WTC11 (cell line): ENCODE measurements around the gene SSR1. TPM values are rescaled to one million over a fixed set of nuclear protein-coding genes. Genes with fewer than 3 reads are reported as not detected.

Experiments
- ATAC-seq: fragments of 200-7000 bp; cut with Tn5 transposase; 2 replicates; pipeline ENCODE4 v1.10.0; 2021; ENCODE audit warnings: mild to moderate bottlenecking, moderate library complexity
- CTCF ChIA-PET: fragments of 300-600 bp; sonication (Branson Sonifier 250); formaldehyde crosslinking; loops from one replicate; lab custom pipeline; 2021; ENCODE audit warnings: antibody characterized with exemption; lab: Charles Lee
- POLR2A ChIA-PET: fragments of 350-600 bp; sonication (Branson Sonifier 250); formaldehyde crosslinking; loops from one replicate; lab custom pipeline; 2021; ENCODE audit warnings: antibody characterized with exemption; lab: Charles Lee
- DNase-seq: peaks from one replicate; pipeline ENCODE4 v3.0.0; 2021; ENCODE audit warnings: low spot score
- H3K27ac Mint-ChIP-seq: 2 replicates; pipeline ENCODE4 v1.8.0; 2021; ENCODE audit warnings: mixed read lengths
- H3K27me3 Mint-ChIP-seq: 2 replicates; pipeline ENCODE4 v1.8.0; 2021; ENCODE audit warnings: low read depth, mild to moderate bottlenecking, moderate library complexity, mixed read lengths
- H3K36me3 Mint-ChIP-seq: 2 replicates; pipeline ENCODE4 v1.8.0; 2021; ENCODE audit warnings: mixed read lengths
- H3K4me1 Mint-ChIP-seq: 2 replicates; pipeline ENCODE4 v1.8.0; 2022; ENCODE audit warnings: mixed read lengths
- H3K4me3 Mint-ChIP-seq: 2 replicates; pipeline ENCODE4 v1.8.0; 2021; ENCODE audit warnings: mild to moderate bottlenecking, moderate library complexity, mixed read lengths
- H3K9me3 Mint-ChIP-seq: 2 replicates; pipeline ENCODE4 v1.8.0; 2021; ENCODE audit warnings: mixed read lengths
- CREB1 ChIP-seq: sonication (generic); formaldehyde crosslinking; IDR thresholded peaks from 2 replicates; pipeline ENCODE4 v1.8.0; 2023; ENCODE audit warnings: mild to moderate bottlenecking, missing genetic modification reagents
- IRF1 ChIP-seq: sonication (generic); formaldehyde crosslinking; IDR thresholded peaks from 2 replicates; pipeline ENCODE4 v1.8.0; 2023; ENCODE audit warnings: missing genetic modification reagents
- JAZF1 ChIP-seq: fragments of 250-450 bp; sonication (Bioruptor Pico); IDR thresholded peaks from 2 replicates; pipeline ENCODE4 v1.9.0; 2021; ENCODE audit warnings: moderate library complexity, mild to moderate bottlenecking, inconsistent platforms
- NFATC4 ChIP-seq: fragments of 250-450 bp; sonication (Bioruptor Pico); IDR thresholded peaks from 2 replicates; pipeline ENCODE4 v1.9.0; 2021; ENCODE audit warnings: mild to moderate bottlenecking
- NFYB ChIP-seq: sonication (generic); formaldehyde crosslinking; conservative IDR thresholded peaks from 2 replicates; pipeline ENCODE4 v1.8.0; 2022; ENCODE audit warnings: low read depth, missing genetic modification reagents
- RORB ChIP-seq: fragments of 250-450 bp; sonication (Bioruptor Pico); IDR thresholded peaks from 2 replicates; pipeline ENCODE4 v1.9.0; 2021; ENCODE audit warnings: mild to moderate bottlenecking
- SMAD3 ChIP-seq: sonication (generic); formaldehyde crosslinking; IDR thresholded peaks from 2 replicates; pipeline ENCODE4 v1.8.0; 2022; ENCODE audit warnings: missing genetic modification reagents, mild to moderate bottlenecking, borderline replicate concordance
- TEAD4 ChIP-seq: sonication (generic); formaldehyde crosslinking; IDR thresholded peaks from 2 replicates; pipeline ENCODE4 v1.8.0; 2022; ENCODE audit warnings: mild to moderate bottlenecking, missing genetic modification reagents
- TP53 ChIP-seq: sonication (generic); formaldehyde crosslinking; IDR thresholded peaks from 2 replicates; pipeline ENCODE4 v1.8.1; 2023; ENCODE audit warnings: mild to moderate bottlenecking, missing genetic modification reagents
- ZNF219 ChIP-seq: sonication (generic); formaldehyde crosslinking; IDR thresholded peaks from 2 replicates; pipeline ENCODE4 v1.8.0; 2023; ENCODE audit warnings: missing genetic modification reagents, mild to moderate bottlenecking, borderline replicate concordance
- ZNF263 ChIP-seq: sonication (generic); formaldehyde crosslinking; IDR thresholded peaks from 2 replicates; pipeline ENCODE4 v1.8.1; 2022; ENCODE audit warnings: low read depth, mild to moderate bottlenecking, moderate library complexity, missing genetic modification reagents
- ZNF423 ChIP-seq: fragments of 250-450 bp; sonication (Bioruptor Pico); IDR thresholded peaks from 2 replicates; pipeline ENCODE4 v2.1.2; 2022; ENCODE audit warnings: mild to moderate bottlenecking, moderate library complexity
- total RNA-seq: library from RNA; stranded (reverse); gene quantifications from 3 replicates; pipeline ENCODE4 v1.2.3, GENCODE V29; 2021
- TF ChIP-seq, protein P1 (sequence below): sonication (generic); formaldehyde crosslinking; IDR thresholded peaks from 2 replicates; pipeline ENCODE4 v1.8.0; 2023; ENCODE audit warnings: missing genetic modification reagents, mild to moderate bottlenecking, borderline replicate concordance
- TF ChIP-seq, protein P2 (sequence below): sonication (generic); formaldehyde crosslinking; IDR thresholded peaks from 2 replicates; pipeline ENCODE4 v1.8.0; 2022; ENCODE audit warnings: mild to moderate bottlenecking, missing genetic modification reagents
- TF ChIP-seq, protein P3 (sequence below): fragments of 250-450 bp; sonication (Bioruptor Pico); IDR thresholded peaks from 2 replicates; pipeline ENCODE4 v1.8.0; 2021; ENCODE audit warnings: mild to moderate bottlenecking
- TF ChIP-seq, protein P4 (sequence below): sonication (generic); formaldehyde crosslinking; conservative IDR thresholded peaks from 2 replicates; pipeline ENCODE4 v1.8.1; 2023; ENCODE audit warnings: mild to moderate bottlenecking, low read depth, missing genetic modification reagents, moderate library complexity

Gene SSR1
- total RNA-seq, 1 experiment from 2014 or later, result 96.7 TPM

- TF ChIP-seq, protein P1, sequence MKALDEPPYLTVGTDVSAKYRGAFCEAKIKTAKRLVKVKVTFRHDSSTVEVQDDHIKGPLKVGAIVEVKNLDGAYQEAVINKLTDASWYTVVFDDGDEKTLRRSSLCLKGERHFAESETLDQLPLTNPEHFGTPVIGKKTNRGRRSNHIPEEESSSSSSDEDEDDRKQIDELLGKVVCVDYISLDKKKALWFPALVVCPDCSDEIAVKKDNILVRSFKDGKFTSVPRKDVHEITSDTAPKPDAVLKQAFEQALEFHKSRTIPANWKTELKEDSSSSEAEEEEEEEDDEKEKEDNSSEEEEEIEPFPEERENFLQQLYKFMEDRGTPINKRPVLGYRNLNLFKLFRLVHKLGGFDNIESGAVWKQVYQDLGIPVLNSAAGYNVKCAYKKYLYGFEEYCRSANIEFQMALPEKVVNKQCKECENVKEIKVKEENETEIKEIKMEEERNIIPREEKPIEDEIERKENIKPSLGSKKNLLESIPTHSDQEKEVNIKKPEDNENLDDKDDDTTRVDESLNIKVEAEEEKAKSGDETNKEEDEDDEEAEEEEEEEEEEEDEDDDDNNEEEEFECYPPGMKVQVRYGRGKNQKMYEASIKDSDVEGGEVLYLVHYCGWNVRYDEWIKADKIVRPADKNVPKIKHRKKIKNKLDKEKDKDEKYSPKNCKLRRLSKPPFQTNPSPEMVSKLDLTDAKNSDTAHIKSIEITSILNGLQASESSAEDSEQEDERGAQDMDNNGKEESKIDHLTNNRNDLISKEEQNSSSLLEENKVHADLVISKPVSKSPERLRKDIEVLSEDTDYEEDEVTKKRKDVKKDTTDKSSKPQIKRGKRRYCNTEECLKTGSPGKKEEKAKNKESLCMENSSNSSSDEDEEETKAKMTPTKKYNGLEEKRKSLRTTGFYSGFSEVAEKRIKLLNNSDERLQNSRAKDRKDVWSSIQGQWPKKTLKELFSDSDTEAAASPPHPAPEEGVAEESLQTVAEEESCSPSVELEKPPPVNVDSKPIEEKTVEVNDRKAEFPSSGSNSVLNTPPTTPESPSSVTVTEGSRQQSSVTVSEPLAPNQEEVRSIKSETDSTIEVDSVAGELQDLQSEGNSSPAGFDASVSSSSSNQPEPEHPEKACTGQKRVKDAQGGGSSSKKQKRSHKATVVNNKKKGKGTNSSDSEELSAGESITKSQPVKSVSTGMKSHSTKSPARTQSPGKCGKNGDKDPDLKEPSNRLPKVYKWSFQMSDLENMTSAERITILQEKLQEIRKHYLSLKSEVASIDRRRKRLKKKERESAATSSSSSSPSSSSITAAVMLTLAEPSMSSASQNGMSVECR (CRISPR knock-in tag), result no peak
- TF ChIP-seq JAZF1 (no peak), NFYB (CRISPR knock-in tag) (no peak)
Observed at GRCh38 chr6:7237653-7238188, 75.3 kb downstream of the SSR1 start (continued).

DNA sequence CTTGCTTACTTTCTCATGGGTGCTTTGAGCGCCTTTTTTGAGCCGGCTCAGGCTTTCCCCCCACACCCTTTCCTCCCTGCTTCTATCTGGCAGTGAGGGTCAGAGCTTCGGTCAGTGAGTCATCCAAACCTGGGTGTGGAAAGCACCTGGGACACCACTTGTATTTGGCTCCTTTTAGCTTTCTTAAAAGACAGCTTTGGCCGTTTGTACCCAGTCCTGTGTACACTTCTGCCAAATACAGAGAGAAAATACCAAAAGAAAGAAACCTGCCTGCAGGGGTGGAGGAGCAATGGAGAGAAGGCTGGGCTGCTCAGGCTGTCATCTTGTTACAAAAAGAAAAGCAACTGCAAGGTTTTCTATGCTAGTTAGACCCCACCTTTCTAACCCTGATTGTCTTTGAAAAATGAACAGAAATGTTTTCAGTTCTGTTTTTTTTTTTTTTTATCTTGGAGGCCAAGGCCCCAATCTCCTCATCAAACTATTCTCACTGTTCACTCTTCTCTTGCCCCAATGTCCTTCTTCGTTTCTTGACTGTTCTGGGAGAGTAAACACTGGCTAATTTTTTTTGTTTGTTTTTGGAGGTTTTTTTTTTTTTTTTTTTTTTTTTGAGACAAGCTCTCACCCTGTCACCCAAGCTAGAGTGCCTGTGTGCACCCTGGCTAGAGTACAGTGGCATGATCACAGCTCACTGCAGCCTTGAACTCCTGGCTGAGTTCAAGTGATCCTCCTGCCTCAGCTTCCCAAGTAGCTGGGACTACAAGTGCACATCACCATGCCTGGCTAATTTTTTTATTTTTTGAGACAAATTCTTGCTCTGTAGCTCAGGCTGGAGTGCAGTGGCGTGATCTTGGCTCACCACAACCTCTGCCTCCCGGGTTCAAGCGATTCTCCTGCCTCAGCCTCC lies 76.4 kb downstream of the SSR1 start:
- no peak overlapping the region for H3K4me3 Mint-ChIP-seq
- peak overlapping the region; percentile 78; the same call in 1 of the 2 replicates for H3K27ac Mint-ChIP-seq
- peaks cover 20% of the 10 kb centered on the region for H3K4me1 Mint-ChIP-seq
- DNase-seq (no peak), ATAC-seq (no peak)
- POLR2A ChIA-PET, result no interaction called here
- H3K36me3 Mint-ChIP-seq, result peaks cover 18% of the 10 kb centered on the region
- H3K9me3 Mint-ChIP-seq, result no peaks in the 10 kb centered on the region
- no peak for TF ChIP-seq TEAD4 (CRISPR knock-in tag)
- TF ChIP-seq ZNF423 (CRISPR knock-in tag), result no peak
- TF ChIP-seq, protein P2, sequence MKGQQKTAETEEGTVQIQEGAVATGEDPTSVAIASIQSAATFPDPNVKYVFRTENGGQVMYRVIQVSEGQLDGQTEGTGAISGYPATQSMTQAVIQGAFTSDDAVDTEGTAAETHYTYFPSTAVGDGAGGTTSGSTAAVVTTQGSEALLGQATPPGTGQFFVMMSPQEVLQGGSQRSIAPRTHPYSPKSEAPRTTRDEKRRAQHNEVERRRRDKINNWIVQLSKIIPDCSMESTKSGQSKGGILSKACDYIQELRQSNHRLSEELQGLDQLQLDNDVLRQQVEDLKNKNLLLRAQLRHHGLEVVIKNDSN, result no peak
- H3K27me3 Mint-ChIP-seq, result no peaks in the 10 kb centered on the region
- CTCF ChIA-PET, result interaction anchor here (1.1 to 3.1 kb wide), 3 partner anchors 9 to 513 kb away, joined by 3 to 9 read pairs (median 5); no protein-coding TSS in a partner anchor

DNA sequence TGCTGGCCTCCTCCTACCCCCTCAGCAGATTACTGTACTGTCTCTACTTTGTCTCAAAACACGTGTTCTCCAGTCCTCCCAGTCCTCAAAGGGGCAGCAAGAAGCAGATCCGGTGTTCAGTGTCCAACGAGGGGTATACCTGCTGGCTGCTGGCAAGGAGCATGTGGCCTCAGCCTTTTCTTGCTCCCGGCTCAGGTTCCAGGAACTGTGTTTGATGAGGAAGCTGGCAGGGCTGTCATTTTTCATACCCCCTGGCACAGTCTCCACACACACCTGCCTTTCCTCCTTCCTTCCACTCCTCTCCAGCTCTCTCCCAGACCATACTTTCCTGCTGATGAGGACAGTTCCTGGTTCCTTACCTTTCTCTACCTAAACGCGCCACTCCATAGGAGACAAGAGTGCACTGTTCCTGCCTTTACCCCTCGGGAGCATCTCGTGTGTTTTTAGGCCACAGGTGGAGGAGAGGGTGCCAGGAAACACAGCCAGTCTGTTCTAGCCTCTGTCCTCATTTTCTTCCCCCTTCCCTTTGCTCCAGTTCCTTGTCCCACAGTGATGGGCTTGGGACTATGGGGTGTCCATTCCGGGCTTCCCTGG lies 77.2 kb downstream of the SSR1 start:
- ATAC-seq, result no peak
- Mint-ChIP-seq H3K4me1 (peaks cover 14% of the 10 kb centered on the region), H3K27ac (peak overlapping the region; percentile 78), H3K27me3 (no peaks in the 10 kb centered on the region), H3K4me3 (no peak overlapping the region), H3K36me3 (peaks cover 18% of the 10 kb centered on the region), H3K9me3 (no peaks in the 10 kb centered on the region)
- no peak for TF ChIP-seq ZNF263 (CRISPR knock-in tag)
- TF ChIP-seq NFYB (CRISPR knock-in tag), result no peak
- no peak for TF ChIP-seq SMAD3 (CRISPR knock-in tag)
- TF ChIP-seq, protein P3, sequence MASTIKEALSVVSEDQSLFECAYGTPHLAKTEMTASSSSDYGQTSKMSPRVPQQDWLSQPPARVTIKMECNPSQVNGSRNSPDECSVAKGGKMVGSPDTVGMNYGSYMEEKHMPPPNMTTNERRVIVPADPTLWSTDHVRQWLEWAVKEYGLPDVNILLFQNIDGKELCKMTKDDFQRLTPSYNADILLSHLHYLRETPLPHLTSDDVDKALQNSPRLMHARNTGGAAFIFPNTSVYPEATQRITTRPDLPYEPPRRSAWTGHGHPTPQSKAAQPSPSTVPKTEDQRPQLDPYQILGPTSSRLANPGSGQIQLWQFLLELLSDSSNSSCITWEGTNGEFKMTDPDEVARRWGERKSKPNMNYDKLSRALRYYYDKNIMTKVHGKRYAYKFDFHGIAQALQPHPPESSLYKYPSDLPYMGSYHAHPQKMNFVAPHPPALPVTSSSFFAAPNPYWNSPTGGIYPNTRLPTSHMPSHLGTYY (CRISPR knock-in tag), result no peak
- no peak for TF ChIP-seq TEAD4 (CRISPR knock-in tag)
- TF ChIP-seq ZNF219 (CRISPR knock-in tag), result no peak
- no peak for TF ChIP-seq RORB (CRISPR knock-in tag)
- TF ChIP-seq TP53, result no peak
- TF ChIP-seq IRF1 (CRISPR knock-in tag), result no peak
- TF ChIP-seq NFATC4 (CRISPR knock-in tag), result no peak
- TF ChIP-seq CREB1 (CRISPR knock-in tag), result no peak
- TF ChIP-seq, protein P4, sequence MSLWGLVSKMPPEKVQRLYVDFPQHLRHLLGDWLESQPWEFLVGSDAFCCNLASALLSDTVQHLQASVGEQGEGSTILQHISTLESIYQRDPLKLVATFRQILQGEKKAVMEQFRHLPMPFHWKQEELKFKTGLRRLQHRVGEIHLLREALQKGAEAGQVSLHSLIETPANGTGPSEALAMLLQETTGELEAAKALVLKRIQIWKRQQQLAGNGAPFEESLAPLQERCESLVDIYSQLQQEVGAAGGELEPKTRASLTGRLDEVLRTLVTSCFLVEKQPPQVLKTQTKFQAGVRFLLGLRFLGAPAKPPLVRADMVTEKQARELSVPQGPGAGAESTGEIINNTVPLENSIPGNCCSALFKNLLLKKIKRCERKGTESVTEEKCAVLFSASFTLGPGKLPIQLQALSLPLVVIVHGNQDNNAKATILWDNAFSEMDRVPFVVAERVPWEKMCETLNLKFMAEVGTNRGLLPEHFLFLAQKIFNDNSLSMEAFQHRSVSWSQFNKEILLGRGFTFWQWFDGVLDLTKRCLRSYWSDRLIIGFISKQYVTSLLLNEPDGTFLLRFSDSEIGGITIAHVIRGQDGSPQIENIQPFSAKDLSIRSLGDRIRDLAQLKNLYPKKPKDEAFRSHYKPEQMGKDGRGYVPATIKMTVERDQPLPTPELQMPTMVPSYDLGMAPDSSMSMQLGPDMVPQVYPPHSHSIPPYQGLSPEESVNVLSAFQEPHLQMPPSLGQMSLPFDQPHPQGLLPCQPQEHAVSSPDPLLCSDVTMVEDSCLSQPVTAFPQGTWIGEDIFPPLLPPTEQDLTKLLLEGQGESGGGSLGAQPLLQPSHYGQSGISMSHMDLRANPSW (CRISPR knock-in tag), result no peak
- ChIA-PET POLR2A (no interaction called here), CTCF (no interaction called here)
- DNase-seq, result no peak
